ENCODE measurements around the gene GNL3.

- TF ChIP-seq POLR2A (IDR thresholded peaks at IDR 0.05; ENCODE audit: low read length) (no peak), GATA1 (IDR thresholded peaks at IDR 0.05; ENCODE audit: low read depth, low read length) (no peak)
Measured at GRCh38 chr3:52681596-52681995, 4.2 kb upstream of the GNL3 start.
